HCT116 (cell line): ENCODE results near the gene LSS. TPM values are rescaled to one million over a fixed set of nuclear protein-coding genes. Genes with fewer than 3 reads are reported as not detected.

Source experiments
- ATAC-seq: fragments of 200-7000 bp; cut with Tn5 transposase; 2 replicates; pipeline ENCODE4 v1.9.1; 2020; ENCODE audit warnings: mild to moderate bottlenecking, moderate library complexity
- BruUV-seq: library from RNA; stranded (reverse); fragments of 400-500 nt; replicated peaks from 2 replicates; lab custom pipeline; 2021; lab: Mats Ljungman, UMichigan
- CTCF ChIA-PET: fragments of 300-600 bp; sonication (Branson Sonifier 250); formaldehyde crosslinking; loops from one replicate; lab custom pipeline; 2021; ENCODE audit warnings: antibody characterized with exemption; lab: Charles Lee
- POLR2A ChIA-PET: fragments of 300-600, 350-600 bp; sonication (Branson Sonifier 250); formaldehyde crosslinking; loops from one replicate; lab custom pipeline; 2021; ENCODE audit warnings: antibody characterized with exemption; lab: Charles Lee
- RAD21 ChIA-PET, 2 experiments: fragments of 300-600 bp; sonication (Branson Sonifier 250); formaldehyde crosslinking; loops; one replicate each; lab custom pipeline; 2023; ENCODE audit warnings: low total read pairs in 2 of 2; ENCODE audit not compliant: uncharacterized antibody in 2 of 2, unreplicated experiment in 2 of 2, low non-redundant PET in 1 of 2; lab: Charles Lee
- DNase-seq: peaks from one replicate; pipeline ENCODE4 v3.0.0-alpha.2; 2010; ENCODE audit warnings: low read depth, low spot score
- H2AFZ ChIP-seq: fragments of 200-600 bp; shearing (Covaris generic), sonication (generic); 2 replicates; pipeline ENCODE4 v1.6.1; 2017; ENCODE audit warnings: low read depth, mixed run types, mixed read lengths, antibody characterized with exemption, low read length; ENCODE audit not compliant: poor library complexity, severe bottlenecking
- H3K27ac ChIP-seq: 2 replicates; pipeline ENCODE4 v1.5.1; 2012; ENCODE audit warnings: low read depth, low read length
- H3K27me3 ChIP-seq: fragments of 200-600 bp; sonication (generic); 2 replicates; pipeline ENCODE4 v1.6.1; 2016; ENCODE audit warnings: mixed run types, low read length, mixed read lengths; ENCODE audit not compliant: insufficient read depth
- H3K36me3 ChIP-seq, 2 experiments: fragments of 200-500 bp in 1 of 2; fragments of 200-600 bp in 1 of 2; sonication (Bioruptor generic) in 1 of 2; sonication (generic) in 1 of 2; 2 replicates each; pipeline versions ENCODE4 v1.5.1 to v1.6.1; 2014 to 2016; ENCODE audit warnings: low read length in 2 of 2, inconsistent platforms in 1 of 2, mixed read lengths in 1 of 2, mixed run types in 1 of 2; ENCODE audit not compliant: insufficient read depth in 2 of 2, control insufficient read depth in 1 of 2
- H3K4me1 ChIP-seq, 2 experiments: fragments of 200-600 bp in 1 of 2; sonication (generic) in 1 of 2; 2 replicates each; pipeline versions ENCODE4 v1.5.1 to v1.6.1; 2012 to 2017; ENCODE audit warnings: low read length in 2 of 2, inconsistent platforms in 1 of 2, mild to moderate bottlenecking in 1 of 2, mixed read lengths in 1 of 2, mixed run types in 1 of 2, moderate library complexity in 1 of 2; ENCODE audit not compliant: insufficient read depth in 2 of 2, control insufficient read depth in 1 of 2
- H3K4me2 ChIP-seq: fragments of 200-600 bp; sonication (generic); 2 replicates; pipeline ENCODE4 v1.6.1; 2017; ENCODE audit warnings: mixed run types, low read length, mixed read lengths
- H3K4me3 ChIP-seq, 2 experiments: fragments of 200-600 bp in 1 of 2; sonication (generic) in 1 of 2; replicated peaks in 1 of 2; 2 replicates each; pipeline ENCODE4 v1.5.1; 2011 to 2016; ENCODE audit warnings: low read length in 2 of 2, control low read depth in 1 of 2, low read depth in 1 of 2, mild to moderate bottlenecking in 1 of 2, mixed read lengths in 1 of 2, mixed run types in 1 of 2
- H3K79me2 ChIP-seq: fragments of 200-600 bp; sonication (generic); 2 replicates; pipeline ENCODE4 v1.6.1; 2017; ENCODE audit warnings: mild to moderate bottlenecking, mixed run types, low read length, moderate library complexity, mixed read lengths; ENCODE audit not compliant: insufficient read depth
- H3K9ac ChIP-seq: fragments of 200-600 bp; sonication (generic); 2 replicates; pipeline ENCODE4 v1.6.1; 2016; ENCODE audit warnings: low read length, mixed read lengths
- H3K9me2 ChIP-seq: fragments of 200-600 bp; sonication (generic), shearing (Covaris generic); 2 replicates; pipeline ENCODE4 v1.6.1; 2017; ENCODE audit warnings: mixed run types, mild to moderate bottlenecking, moderate library complexity; ENCODE audit not compliant: insufficient read depth
- H3K9me3 ChIP-seq, 2 experiments: fragments of 200-500 bp in 1 of 2; fragments of 200-600 bp in 1 of 2; sonication (Bioruptor generic) in 1 of 2; sonication (generic) in 1 of 2; 2 replicates each; pipeline ENCODE4 v1.6.1; 2014 to 2017; ENCODE audit warnings: low read length in 2 of 2, mixed read lengths in 2 of 2, inconsistent platforms in 1 of 2, low read depth in 1 of 2, mild to moderate bottlenecking in 1 of 2, mixed run types in 1 of 2, moderate library complexity in 1 of 2; ENCODE audit not compliant: control insufficient read depth in 1 of 2, insufficient read depth in 1 of 2
- H4K20me1 ChIP-seq: fragments of 200-600 bp; sonication (generic), shearing (Covaris generic); 2 replicates; pipeline ENCODE4 v1.6.1; 2017; ENCODE audit warnings: mixed run types, mild to moderate bottlenecking, moderate library complexity; ENCODE audit not compliant: insufficient read depth
- ATF3 ChIP-seq: IDR thresholded peaks from 2 replicates; pipeline ENCODE4 v1.6.1; 2012
- CBX3 ChIP-seq: IDR thresholded peaks from 2 replicates; pipeline ENCODE4 v1.6.1; 2012; ENCODE audit warnings: low read depth
- CEBPB ChIP-seq: IDR thresholded peaks from 2 replicates; pipeline ENCODE4 v1.6.1; 2012; ENCODE audit warnings: low read depth
- ELF1 ChIP-seq: IDR thresholded peaks from 2 replicates; pipeline ENCODE4 v1.6.1; 2012; ENCODE audit warnings: low read depth, borderline replicate concordance
- JUND ChIP-seq: IDR thresholded peaks from 2 replicates; pipeline ENCODE4 v1.6.1; 2012
- RAD21 ChIP-seq: IDR thresholded peaks from 2 replicates; pipeline ENCODE4 v1.6.1; 2012; ENCODE audit warnings: low read depth, mild to moderate bottlenecking
- REST ChIP-seq: IDR thresholded peaks from 2 replicates; pipeline ENCODE4 v1.6.1; 2012; ENCODE audit warnings: low read depth
- SIN3A ChIP-seq: IDR thresholded peaks from 2 replicates; pipeline ENCODE4 v1.6.1; 2012; ENCODE audit warnings: low read depth
- SP1 ChIP-seq: IDR thresholded peaks from 2 replicates; pipeline ENCODE4 v1.6.1; 2012; ENCODE audit warnings: low read depth
- SRF ChIP-seq: IDR thresholded peaks from 2 replicates; pipeline ENCODE4 v1.6.1; 2012; ENCODE audit warnings: low read depth
- TCF7L2 ChIP-seq: IDR thresholded peaks from 2 replicates; pipeline ENCODE4 v1.7.0; 2011; ENCODE audit warnings: borderline replicate concordance, inconsistent platforms; ENCODE audit not compliant: insufficient read depth, insufficient read length; ENCODE audit errors: extremely low read depth
- YY1 ChIP-seq: IDR thresholded peaks from 2 replicates; pipeline ENCODE4 v1.6.1; 2011; ENCODE audit warnings: low read length, low read depth, moderate library complexity, mild to moderate bottlenecking; ENCODE audit not compliant: insufficient replicate concordance; ENCODE audit errors: extremely low read depth
- ZFX ChIP-seq: fragments of 450-650 bp; IDR thresholded peaks from 2 replicates; pipeline ENCODE4 v1.6.1; 2017
- intact Hi-C: fragments of 100-400 bp; cut with micrococcal nuclease; formaldehyde crosslinking; loops from 2 replicates; pipeline ENCODE4 v1.10.0; 2022
- total RNA-seq: library from RNA; stranded (reverse); gene quantifications from one replicate; pipeline ENCODE4 v1.2.1, GENCODE V29; 2021; ENCODE audit not compliant: unreplicated experiment
- TF ChIP-seq, protein P1 (sequence below): IDR thresholded peaks from 2 replicates; pipeline ENCODE4 v1.6.1; 2012
- TF ChIP-seq, protein P2 (sequence below), 3 experiments: fragments of 200-600 bp in 1 of 3; sonication (generic) in 1 of 3; IDR thresholded peaks in 2 of 3; conservative IDR thresholded peaks in 1 of 3; 2 replicates each; pipeline ENCODE4 v1.5.1; 2012 to 2017; ENCODE audit warnings: low read depth in 2 of 3, low read length in 2 of 3, antibody characterized with exemption in 1 of 3, borderline replicate concordance in 1 of 3, control low read depth in 1 of 3, mild to moderate bottlenecking in 1 of 3, mixed read lengths in 1 of 3, mixed run types in 1 of 3, moderate library complexity in 1 of 3; ENCODE audit not compliant: insufficient read depth in 1 of 3
- TF ChIP-seq, protein P3 (sequence below): IDR thresholded peaks from 2 replicates; pipeline ENCODE4 v1.6.1; 2011; ENCODE audit warnings: mild to moderate bottlenecking, low read length, moderate library complexity; ENCODE audit not compliant: insufficient replicate concordance; ENCODE audit errors: extremely low read depth

LSS gene
- total RNA-seq, 1 experiment from 2014 or later: 44.7 TPM

DNA sequence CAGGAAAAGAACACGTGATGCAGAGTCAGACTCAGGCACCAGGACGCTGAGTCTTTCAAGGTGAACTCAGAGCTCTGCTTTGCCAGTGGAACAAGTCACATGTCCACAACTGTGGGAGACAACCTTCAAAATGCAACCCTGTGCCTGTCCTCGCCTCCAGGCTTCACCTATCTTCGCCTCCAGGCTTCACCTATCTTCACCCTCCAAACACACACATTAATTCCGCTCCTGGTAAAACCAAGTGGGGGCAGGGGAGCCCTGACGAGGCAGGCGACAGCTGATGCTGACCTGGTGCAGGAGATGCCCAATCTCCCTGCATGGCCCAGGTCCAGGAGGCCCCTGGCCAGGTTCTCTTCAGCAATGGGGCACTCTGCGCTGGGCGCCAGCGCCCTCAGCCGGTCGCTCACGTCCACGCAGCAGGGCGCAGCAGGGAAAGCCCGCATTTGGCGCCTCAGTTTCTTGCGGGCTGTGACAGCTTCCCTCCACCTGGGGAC lies 28.0 kb upstream of the LSS start:
- ATAC-seq: no peak
- no peak overlapping the region for H2AFZ ChIP-seq
- TF ChIP-seq YY1 (no peak), CBX3 (no peak), ELF1 (no peak), REST (no peak), SP1 (no peak), JUND (no peak), ZFX (no peak), SIN3A (no peak), RAD21 (no peak), TCF7L2 (no peak), ATF3 (no peak), CEBPB (no peak), SRF (no peak)
- TF ChIP-seq, protein P1, sequence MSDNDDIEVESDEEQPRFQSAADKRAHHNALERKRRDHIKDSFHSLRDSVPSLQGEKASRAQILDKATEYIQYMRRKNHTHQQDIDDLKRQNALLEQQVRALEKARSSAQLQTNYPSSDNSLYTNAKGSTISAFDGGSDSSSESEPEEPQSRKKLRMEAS: no peak
- TF ChIP-seq, protein P2, sequence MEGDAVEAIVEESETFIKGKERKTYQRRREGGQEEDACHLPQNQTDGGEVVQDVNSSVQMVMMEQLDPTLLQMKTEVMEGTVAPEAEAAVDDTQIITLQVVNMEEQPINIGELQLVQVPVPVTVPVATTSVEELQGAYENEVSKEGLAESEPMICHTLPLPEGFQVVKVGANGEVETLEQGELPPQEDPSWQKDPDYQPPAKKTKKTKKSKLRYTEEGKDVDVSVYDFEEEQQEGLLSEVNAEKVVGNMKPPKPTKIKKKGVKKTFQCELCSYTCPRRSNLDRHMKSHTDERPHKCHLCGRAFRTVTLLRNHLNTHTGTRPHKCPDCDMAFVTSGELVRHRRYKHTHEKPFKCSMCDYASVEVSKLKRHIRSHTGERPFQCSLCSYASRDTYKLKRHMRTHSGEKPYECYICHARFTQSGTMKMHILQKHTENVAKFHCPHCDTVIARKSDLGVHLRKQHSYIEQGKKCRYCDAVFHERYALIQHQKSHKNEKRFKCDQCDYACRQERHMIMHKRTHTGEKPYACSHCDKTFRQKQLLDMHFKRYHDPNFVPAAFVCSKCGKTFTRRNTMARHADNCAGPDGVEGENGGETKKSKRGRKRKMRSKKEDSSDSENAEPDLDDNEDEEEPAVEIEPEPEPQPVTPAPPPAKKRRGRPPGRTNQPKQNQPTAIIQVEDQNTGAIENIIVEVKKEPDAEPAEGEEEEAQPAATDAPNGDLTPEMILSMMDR (IDR thresholded peaks at IDR 0.05 in 2 of 3, conservative IDR thresholded peaks at IDR 0.05 in 1 of 3; ENCODE audit: borderline replicate concordance in 1 of 3, insufficient read depth in 1 of 3, low read depth in 2 of 3, low read length in 2 of 3): no peak
- TF ChIP-seq, protein P3, sequence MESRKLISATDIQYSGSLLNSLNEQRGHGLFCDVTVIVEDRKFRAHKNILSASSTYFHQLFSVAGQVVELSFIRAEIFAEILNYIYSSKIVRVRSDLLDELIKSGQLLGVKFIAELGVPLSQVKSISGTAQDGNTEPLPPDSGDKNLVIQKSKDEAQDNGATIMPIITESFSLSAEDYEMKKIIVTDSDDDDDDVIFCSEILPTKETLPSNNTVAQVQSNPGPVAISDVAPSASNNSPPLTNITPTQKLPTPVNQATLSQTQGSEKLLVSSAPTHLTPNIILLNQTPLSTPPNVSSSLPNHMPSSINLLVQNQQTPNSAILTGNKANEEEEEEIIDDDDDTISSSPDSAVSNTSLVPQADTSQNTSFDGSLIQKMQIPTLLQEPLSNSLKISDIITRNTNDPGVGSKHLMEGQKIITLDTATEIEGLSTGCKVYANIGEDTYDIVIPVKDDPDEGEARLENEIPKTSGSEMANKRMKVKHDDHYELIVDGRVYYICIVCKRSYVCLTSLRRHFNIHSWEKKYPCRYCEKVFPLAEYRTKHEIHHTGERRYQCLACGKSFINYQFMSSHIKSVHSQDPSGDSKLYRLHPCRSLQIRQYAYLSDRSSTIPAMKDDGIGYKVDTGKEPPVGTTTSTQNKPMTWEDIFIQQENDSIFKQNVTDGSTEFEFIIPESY: no peak
- TF ChIP-seq, all 23 proteins: peak for 0
- Histone ChIP-seq H3K9ac (no peak overlapping the region), H3K79me2 (no peaks in the 10 kb centered on the region; the same call in 1 of the 2 replicates), H3K4me2 (no peak overlapping the region), H3K4me1 (no peaks in the 10 kb centered on the region), H3K9me2 (no peaks in the 10 kb centered on the region), H4K20me1 (no peaks in the 10 kb centered on the region), H3K4me3 (no peak overlapping the region), H3K27me3 (no peaks in the 10 kb centered on the region), H3K36me3 (peaks cover 38 to 71% of the 10 kb centered on the region in 2 experiments), H3K9me3 (no peaks in the 10 kb centered on the region), H3K27ac (no peak overlapping the region)
- ChIA-PET POLR2A (no interaction called here), RAD21 (no interaction called here), CTCF (no interaction called here)
- DNase-seq: no peak
- intact Hi-C loops: no loop called here
- BruUV-seq: no TSS peak
